ENCODE results near the gene IL21. TPM values are rescaled to one million over a fixed set of nuclear protein-coding genes. Genes with fewer than 3 reads are reported as not detected.

Gene IL21
- total and polyA plus RNA-seq, 2 donors (not counting 1 experiment from before 2014, with no cell fraction given) = not detected

DNA sequence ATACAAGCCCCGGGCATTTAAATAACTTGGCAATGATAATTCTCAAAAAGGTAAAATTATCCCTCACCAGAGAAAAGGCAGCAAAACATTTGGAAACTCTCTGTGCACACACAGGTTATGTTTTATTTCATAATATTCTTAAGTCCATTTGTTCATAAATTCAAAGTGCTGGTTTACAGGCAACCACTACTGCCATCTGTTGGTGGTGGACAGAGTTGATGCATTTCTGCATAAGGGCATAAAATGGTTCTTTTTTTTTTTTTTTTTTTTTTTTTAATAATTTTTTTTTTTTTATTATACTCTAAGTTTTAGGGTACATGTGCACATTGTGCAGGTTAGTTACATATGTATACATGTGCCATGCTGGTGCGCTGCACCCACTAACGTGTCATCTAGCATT is 31.5 kb upstream of the IL21 start:
- no peaks in the 10 kb centered on the region for H3K4me1 ChIP-seq (ENCODE audit: control insufficient read depth in 2 of 2, insufficient read depth in 2 of 2, low read length in 2 of 2)
- no CpG with 5 or more reads among the region's 3 CpGs for WGBS (ENCODE audit: insufficient coverage)
- Mint-ChIP-seq H3K27ac (no peak overlapping the region), H3K4me3 (no peak overlapping the region), H3K9me3 (ENCODE audit: insufficient read depth) (no peaks in the 10 kb centered on the region), H3K4me1 (no peaks in the 10 kb centered on the region), H3K27me3 (no peaks in the 10 kb centered on the region)
- no peak overlapping the region for H3K4me3 ChIP-seq (ENCODE audit: control extremely low read depth in 1 of 5, extremely low read depth in 1 of 5, insufficient read depth in 1 of 5, low read depth in 2 of 5, low read length in 4 of 5)
- POLR2A ChIA-PET = no interaction called here
- H2AFZ ChIP-seq (ENCODE audit: insufficient read depth, low read depth, low read length, poor library complexity, severe bottlenecking) = no peak overlapping the region
- H3K9me3 ChIP-seq (ENCODE audit: control extremely low read depth in 1 of 3, control insufficient read depth in 2 of 3, insufficient read depth in 1 of 3, low read length in 2 of 3) = peaks cover 0 to 5% (median 3%) of the 10 kb centered on the region in 3 donors
- intact Hi-C loops (cut with micrococcal nuclease) = no loop called here
- no peak for ATAC-seq (ENCODE audit: low read depth)
- H3K36me3 ChIP-seq (replicated peaks in 1 of 2; ENCODE audit: control extremely low read depth in 1 of 2, control insufficient read depth in 1 of 2, extremely low read depth in 1 of 2, insufficient read depth in 2 of 2, low read length in 1 of 2) = no peaks in the 10 kb centered on the region
- H3K27me3 ChIP-seq (replicated peaks in 1 of 4; ENCODE audit: control extremely low read depth in 1 of 4, control insufficient read depth in 3 of 4, insufficient read depth in 4 of 4, low read length in 3 of 4) = no peaks in the 10 kb centered on the region
- DNase-seq = no peak
- H4K20me1 ChIP-seq (ENCODE audit: control insufficient read depth, insufficient read depth, low read length, poor library complexity, severe bottlenecking) = no peaks in the 10 kb centered on the region
- H3K4me2 ChIP-seq (replicated peaks; ENCODE audit: low read depth, low read length, poor library complexity, severe bottlenecking) = no peak overlapping the region
- TF ChIP-seq, protein P1, sequence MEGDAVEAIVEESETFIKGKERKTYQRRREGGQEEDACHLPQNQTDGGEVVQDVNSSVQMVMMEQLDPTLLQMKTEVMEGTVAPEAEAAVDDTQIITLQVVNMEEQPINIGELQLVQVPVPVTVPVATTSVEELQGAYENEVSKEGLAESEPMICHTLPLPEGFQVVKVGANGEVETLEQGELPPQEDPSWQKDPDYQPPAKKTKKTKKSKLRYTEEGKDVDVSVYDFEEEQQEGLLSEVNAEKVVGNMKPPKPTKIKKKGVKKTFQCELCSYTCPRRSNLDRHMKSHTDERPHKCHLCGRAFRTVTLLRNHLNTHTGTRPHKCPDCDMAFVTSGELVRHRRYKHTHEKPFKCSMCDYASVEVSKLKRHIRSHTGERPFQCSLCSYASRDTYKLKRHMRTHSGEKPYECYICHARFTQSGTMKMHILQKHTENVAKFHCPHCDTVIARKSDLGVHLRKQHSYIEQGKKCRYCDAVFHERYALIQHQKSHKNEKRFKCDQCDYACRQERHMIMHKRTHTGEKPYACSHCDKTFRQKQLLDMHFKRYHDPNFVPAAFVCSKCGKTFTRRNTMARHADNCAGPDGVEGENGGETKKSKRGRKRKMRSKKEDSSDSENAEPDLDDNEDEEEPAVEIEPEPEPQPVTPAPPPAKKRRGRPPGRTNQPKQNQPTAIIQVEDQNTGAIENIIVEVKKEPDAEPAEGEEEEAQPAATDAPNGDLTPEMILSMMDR (IDR thresholded peaks at IDR 0.05) = no peak
- no peak for TF ChIP-seq EZH2 (IDR thresholded peaks at IDR 0.05; ENCODE audit: borderline replicate concordance, insufficient read depth, low read depth, low read length, poor library complexity, severe bottlenecking)
- CTCF ChIA-PET = no interaction called here
- no peak overlapping the region for H3K27ac ChIP-seq (ENCODE audit: low read length in 2 of 2)
- no peak overlapping the region for H3K9ac ChIP-seq (ENCODE audit: low read length)
- H3K79me2 ChIP-seq (ENCODE audit: control insufficient read depth, insufficient read depth, low read length) = no peaks in the 10 kb centered on the region

DNA sequence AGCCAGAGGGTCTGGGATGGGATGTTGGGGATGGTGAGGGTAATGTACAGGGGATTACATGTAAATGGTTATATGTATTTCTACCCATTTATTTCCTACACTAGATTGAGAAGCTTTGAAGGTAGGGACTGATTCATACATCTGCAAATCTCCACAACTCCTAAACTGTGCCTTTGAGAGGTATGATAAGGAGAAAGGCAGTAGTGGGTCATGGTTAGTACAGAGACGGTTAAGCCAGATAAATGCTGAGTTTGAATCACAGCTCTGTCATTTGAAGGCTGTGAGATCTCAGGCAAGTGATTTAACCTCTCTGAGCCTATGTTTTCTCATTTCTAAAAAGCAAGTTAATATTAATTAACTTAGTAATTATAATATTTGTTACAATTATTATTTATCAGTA is 29.3 kb upstream of the IL21 start:
- H3K4me2 ChIP-seq (replicated peaks; ENCODE audit: low read depth, low read length, poor library complexity, severe bottlenecking) = no peak overlapping the region
- no peaks in the 10 kb centered on the region for H3K4me1 ChIP-seq (ENCODE audit: control insufficient read depth in 2 of 2, insufficient read depth in 2 of 2, low read length in 2 of 2)
- no peak overlapping the region for H3K9ac ChIP-seq (ENCODE audit: low read length)
- no peak for TF ChIP-seq EZH2 (IDR thresholded peaks at IDR 0.05; ENCODE audit: borderline replicate concordance, insufficient read depth, low read depth, low read length, poor library complexity, severe bottlenecking)
- intact Hi-C loops (cut with micrococcal nuclease) = no loop called here
- no peak overlapping the region for H3K4me3 ChIP-seq (ENCODE audit: control extremely low read depth in 1 of 5, extremely low read depth in 1 of 5, insufficient read depth in 1 of 5, low read depth in 2 of 5, low read length in 4 of 5)
- no peaks in the 10 kb centered on the region for H3K36me3 ChIP-seq (replicated peaks in 1 of 2; ENCODE audit: control extremely low read depth in 1 of 2, control insufficient read depth in 1 of 2, extremely low read depth in 1 of 2, insufficient read depth in 2 of 2, low read length in 1 of 2)
- no peaks in the 10 kb centered on the region for H3K27me3 ChIP-seq (replicated peaks in 1 of 4; ENCODE audit: control extremely low read depth in 1 of 4, control insufficient read depth in 3 of 4, insufficient read depth in 4 of 4, low read length in 3 of 4)
- no peak overlapping the region for H3K27ac Mint-ChIP-seq
- no peaks in the 10 kb centered on the region for H3K79me2 ChIP-seq (ENCODE audit: control insufficient read depth, insufficient read depth, low read length)
- H3K9me3 ChIP-seq (ENCODE audit: control extremely low read depth in 1 of 3, control insufficient read depth in 2 of 3, insufficient read depth in 1 of 3, low read length in 2 of 3) = no peaks in the 10 kb centered on the region
- H4K20me1 ChIP-seq (ENCODE audit: control insufficient read depth, insufficient read depth, low read length, poor library complexity, severe bottlenecking) = no peaks in the 10 kb centered on the region
- ChIA-PET POLR2A (no interaction called here), CTCF (no interaction called here)
- H2AFZ ChIP-seq (ENCODE audit: insufficient read depth, low read depth, low read length, poor library complexity, severe bottlenecking) = no peak overlapping the region
- H3K4me3 Mint-ChIP-seq = no peak overlapping the region
- ATAC-seq (ENCODE audit: low read depth) (no peak), DNase-seq (no peak)
- H3K9me3 Mint-ChIP-seq (ENCODE audit: insufficient read depth) = no peaks in the 10 kb centered on the region
- peaks cover 3% of the 10 kb centered on the region for H3K27me3 Mint-ChIP-seq
- H3K27ac ChIP-seq (ENCODE audit: low read length in 2 of 2) = no peak overlapping the region
- no CpG with 5 or more reads among the region's 1 CpG for WGBS (ENCODE audit: insufficient coverage)
- H3K4me1 Mint-ChIP-seq = no peaks in the 10 kb centered on the region
